GM19239 (cell line): ENCODE measurements around the gene GJC2.
"Not testable (repeated sequence)": the region's sequence is repeated elsewhere in the genome, so short reads cannot be mapped to it uniquely, and the experiment has no call there.

Experiments
- DNase-seq: peaks from one replicate; pipeline ENCODE4 v3.0.0; 2011; ENCODE audit warnings: low spot score; ENCODE audit not compliant: insufficient read length
- FAIRE-seq: peaks from 2 replicates; lab custom pipeline; 2011; peaks lifted over from hg19 to GRCh38; lab: Jason Lieb, UNC

Gene GJC2

DNA sequence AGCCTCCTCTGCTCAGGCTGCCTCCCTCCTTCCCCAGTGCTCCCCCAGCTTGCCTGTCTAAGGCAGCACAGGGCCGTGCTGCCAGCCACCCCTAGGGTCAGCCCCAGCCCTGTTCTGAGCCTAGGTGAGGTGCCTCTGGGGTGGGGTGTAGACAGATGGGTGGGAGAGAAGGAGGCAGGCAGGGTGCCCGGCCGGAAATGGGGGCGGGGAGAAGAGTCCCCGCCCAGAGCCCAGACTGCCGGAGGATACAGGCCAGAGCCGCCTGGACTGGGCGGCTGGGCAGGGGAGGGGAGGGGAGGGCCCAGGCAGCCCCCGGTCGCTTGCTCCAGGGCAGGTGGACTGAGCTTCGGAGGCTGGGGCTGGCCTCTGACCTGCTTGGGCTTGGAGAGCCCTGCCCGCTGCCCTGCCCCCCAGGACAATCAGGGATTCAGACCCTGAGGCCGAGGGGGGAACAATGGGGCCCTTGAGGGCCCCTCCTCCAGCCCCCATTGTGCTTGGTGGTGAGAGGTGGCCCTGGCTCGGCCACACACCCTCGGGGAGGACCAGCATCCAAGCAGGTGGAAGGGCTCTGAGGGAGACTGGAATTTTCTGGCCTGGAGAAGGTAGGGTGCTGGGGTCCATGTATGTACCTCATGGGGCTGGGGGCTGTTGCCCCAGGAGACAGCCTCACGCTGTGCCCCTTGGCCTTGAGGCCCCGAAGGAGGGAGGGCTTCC is at the start of gene GJC2:
Gene GJC2, plus strand, starts transcription at position 525 of the 714 bp plus-strand sequence. CDS start 7,829 bp downstream, outside the sequence.
- DNase-seq = no peak

DNA sequence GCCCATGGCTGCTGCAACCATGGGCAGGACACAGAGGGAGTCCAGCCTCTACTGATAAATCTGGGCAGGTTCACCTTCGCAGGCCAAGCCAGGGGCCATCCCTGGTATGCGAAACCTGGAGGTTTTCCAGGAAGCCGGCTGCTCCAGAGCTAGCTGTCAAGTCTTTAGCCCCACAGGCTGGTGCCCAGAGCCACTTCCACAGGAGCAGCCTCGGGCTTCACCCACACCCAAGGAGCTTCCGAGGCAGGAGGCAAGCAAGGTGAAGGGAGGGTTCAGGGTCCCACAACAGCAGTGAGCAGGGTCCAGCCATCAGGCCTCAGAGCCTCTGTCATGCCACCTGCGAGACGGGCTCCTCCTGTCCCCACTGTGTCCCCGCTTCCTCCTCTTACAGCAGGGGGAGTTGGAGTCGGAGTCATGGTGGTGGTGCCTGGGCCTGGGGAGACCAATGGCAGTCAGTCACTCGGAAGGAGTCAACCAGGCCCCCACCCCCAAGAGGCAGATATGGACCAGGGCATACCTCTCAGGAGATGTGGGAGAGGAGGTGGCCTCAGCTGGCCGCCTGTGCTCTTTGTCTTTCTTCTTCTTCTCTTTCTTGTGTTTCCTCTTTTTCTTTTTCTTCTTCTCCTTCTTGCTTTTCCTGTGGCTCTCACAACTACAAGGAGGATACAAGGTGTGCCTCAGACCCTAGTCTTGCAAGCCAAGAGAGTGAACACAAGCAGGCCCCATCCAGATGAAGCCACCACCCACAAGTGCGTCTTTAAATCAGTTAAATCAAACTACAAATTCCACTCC is 48.7 kb upstream of the GJC2 start:
- peak; percentile 40 for FAIRE-seq
- DNase-seq = no peak

More for the DNA sequence above, at the start of gene GJC2:
- FAIRE-seq = no peak

DNA sequence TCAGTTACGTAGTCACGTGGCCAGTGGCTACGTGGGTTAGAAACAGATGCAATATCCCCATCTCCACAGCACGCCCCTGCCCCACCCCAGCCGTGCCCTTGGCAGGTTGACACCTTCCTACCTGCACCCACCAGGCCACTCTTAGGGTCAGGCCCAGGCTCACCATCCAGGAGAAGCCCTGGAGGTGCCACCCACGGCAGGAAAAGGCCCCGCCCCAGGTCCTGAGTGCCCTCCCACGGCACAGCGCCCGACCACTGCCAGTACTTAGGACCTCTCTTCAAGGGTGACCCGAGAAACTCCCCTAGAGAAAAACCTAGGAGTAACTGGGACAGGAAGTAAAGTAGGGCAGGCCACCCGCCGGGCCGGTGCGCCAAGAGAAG is 48.1 kb upstream of the GJC2 start:
- no peak for FAIRE-seq
- no peak for DNase-seq

DNA sequence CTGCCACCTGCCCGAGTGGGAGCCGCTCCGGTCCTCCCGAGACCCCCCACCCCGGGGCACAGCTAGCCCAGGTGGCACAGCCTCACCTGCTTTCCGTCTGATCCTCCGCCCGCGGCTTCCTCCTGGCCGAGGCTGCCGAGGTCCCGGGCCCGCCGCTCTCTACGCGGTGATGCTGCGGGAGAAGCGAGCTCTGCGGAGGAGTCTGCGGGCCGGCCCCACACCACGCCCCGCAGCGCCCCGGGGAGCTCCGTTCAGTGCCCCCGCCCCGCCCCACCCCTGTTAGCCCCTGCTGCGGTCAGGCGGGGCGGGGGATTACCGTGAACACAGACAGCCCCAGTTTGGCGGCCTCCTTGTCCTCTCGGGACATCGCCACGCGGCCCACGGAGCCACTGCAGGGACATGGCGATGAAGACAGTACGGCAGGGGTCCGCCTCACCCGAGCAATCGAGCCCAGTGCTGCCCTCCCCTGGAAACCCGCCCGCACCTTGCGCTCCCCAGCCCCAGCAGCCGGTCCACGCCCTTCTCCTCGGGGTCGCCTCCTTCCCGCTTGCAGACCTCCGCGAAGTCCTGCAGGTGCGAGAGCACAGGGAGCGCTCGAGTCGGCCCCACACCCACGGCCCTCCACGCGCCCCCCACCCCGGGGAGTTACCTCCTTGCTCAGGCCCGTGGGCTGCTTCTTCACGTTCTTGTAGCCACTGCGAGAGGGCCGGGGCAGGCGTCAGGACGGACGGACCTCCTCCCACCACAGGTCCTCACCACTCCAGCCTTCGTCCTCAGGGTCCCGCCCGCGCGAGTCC is 47.5 kb upstream of the GJC2 start:
- DNase-seq (peak; percentile 53), FAIRE-seq (no peak)

DNA sequence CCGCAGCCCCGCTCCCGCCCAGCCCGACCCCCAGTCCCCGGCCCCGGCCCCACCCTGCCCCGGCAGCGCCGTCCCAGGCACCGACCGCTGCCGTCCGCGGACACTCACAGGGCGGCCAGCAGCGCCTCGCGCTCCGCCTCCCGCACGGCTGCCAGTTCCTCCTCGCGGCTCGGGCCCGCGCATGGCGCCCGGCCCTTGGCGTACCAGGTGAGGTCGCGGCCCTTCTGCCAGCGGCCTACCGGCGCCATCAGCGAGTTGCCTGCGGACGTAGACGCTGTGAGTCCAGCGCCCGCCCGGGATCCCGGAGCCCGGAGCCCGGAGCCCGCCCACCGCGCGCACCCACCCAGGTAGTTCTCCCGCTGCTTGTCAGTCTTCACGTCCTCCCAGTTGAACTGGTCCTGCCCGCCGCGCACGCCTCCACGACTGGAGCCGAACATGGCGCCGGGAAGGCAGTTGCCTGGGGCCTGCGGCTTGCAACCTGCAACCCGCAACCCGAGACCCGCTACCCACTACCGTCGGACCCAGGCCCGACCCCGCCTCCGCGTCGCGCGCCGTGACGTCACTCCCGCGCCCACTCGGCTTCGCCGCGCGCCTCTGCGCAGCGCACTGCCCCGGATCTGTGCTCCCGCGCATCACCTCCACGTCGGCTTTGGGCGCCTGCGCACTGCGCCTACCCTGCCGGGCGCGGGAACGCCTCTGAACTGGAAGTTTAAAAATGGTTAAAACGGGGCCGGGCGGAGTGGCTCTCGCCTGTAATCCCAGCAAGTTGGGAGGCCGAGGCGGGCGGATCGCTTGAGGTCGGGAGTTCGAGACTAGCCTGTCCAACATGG is 46.7 kb upstream of the GJC2 start, which contains the start of gene C1orf35:
Gene C1orf35, minus strand, starts transcription at position 535 of the 830 bp plus-strand sequence. Its CDS starts 98 bp downstream, at position 437.
- DNase-seq (peak; percentile 97), FAIRE-seq (peak; percentile 92)

DNA sequence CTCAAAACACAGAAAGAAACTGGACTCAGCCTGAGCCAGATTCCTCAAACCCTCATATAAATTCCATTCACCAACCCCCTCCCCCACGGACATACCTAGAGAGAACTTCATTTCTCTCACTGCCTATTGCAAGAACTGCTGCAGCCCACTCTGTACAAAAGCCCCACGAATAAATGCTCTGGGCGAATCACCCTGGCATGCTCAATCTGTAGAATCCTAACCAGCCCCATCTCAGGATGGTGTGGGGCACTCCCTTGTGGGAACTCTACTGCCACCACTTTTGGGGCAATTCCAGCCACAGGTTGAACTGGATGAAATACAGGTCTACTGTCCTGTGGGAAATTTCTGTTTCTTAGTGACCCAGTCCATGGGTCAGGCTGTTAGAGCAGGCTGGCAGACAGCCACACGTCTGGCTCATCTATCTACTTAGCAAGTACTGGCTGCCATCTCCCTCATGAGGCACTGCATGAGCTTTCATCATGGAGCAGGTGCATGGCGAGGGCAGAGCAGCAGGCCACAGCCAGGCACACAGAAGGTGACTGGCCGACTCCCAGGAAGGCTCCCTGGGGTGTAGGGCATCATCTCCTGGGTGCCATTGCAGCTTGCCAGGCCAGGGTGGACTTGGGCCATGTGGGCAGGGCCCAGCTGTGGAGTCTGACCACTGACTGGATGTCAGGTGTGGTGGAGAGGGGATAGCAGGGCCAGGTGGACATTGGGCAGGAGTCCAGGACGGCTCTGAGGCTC is 45.0 kb upstream of the GJC2 start:
- FAIRE-seq (no peak), DNase-seq (no peak)

DNA sequence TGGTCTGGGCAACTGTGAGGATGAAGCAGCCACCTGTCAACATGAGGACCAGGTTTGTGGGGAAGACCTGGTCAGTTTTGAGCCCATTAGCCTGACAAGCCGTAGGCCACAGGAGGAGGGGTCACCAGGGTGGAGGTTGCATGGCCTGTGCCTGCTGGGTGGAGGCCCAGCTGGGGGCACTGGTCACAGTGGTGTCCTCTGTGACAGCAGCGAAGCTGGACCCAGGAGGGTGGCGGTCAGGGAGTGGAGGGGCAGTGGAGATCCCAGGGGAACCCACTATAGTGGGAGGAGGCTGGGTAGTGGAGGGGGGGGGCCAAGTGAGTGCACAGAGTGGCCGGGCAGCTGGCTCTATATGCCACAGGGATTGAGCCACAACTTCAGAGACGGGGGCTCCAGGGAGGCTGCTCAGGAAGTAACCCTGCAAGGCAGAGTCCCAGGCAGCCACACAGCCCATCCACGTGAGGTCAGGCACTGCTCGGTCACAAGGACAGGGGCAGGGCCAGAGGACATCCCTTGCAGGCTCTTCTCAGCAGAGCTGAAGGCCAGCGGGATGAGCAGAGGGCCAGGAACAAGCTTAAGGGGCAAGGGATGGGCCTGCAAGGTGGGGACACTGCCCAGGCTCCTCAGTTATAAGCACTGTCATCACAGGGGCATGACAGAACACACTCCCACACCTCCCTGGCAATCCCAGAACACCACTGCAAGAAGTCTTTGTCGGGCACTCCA is 44.3 kb upstream of the GJC2 start:
- FAIRE-seq (no peak), DNase-seq (no peak)

DNA sequence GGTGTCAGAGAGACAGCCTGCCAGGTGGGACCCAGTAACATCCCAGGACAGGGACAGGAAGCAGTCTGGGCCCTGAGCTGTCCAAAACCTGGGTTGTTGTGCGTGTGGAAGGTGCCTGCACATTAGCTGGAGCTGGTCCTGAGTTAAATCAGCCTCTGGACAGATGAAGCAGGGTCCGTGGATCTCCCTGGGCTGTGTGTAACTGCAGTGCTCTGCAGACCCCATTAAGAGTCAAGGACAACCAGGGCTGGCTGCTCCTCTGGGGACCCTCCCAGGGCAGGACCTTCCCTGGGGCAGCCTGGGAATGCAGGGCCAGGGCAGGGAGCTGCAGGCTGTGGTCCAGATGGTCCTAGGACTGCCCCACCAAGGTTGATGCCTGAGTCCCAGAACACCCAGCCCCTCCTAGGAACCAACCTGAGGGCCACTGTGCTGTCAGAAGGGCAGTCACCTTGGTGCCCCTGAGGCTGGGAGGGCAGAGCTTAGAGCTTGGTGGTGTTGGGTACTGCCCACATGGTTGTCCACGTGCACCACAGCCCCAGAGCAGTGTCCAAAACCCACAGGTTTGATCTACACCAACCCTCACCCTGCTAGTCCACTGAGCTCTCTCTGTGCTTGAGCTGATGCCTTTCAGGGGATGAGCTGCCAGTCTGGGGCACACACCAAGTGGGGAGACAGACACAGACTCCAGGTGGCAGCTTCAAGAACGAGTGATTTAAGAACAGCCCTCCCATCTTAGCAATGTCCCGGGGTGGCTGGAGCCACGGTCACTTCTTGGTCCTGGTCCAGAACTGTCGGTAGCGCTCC is 43.5 kb upstream of the GJC2 start:
- DNase-seq (no peak), FAIRE-seq (no peak)

DNA sequence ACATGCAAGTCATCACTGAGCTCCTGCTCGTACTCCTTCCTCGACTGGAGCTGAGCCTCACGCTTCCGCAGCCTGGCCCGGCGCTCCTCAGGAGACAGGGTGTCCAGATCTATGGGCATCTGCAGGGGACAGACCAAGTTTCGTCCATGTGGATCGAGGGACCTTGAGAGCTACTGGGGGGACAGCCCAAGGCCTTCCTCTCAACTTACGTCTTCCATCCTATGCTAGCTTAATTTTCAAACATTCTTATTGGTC is 43.0 kb upstream of the GJC2 start:
- FAIRE-seq (no peak), DNase-seq (no peak)

DNA sequence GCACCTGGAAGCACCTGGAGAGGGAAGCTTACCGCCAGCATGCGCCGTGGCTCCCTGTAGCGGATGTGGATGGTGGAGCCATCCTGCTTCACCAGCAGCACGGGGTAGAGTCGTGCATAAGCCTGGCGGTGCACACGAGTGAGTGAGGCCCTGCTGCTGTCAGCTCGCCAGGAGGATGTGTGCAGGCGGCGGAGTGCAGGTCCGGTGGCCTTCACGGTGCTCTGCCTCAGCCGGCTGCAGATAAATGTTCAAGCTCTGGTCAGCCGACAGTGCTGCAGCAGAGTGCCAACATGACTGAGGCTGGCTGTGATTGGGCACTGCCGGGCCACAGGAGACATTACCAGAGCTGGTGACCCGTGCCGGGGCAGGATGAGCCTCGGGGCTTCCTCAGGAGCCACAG is 42.1 kb upstream of the GJC2 start:
- no peak for FAIRE-seq
- no peak for DNase-seq

DNA sequence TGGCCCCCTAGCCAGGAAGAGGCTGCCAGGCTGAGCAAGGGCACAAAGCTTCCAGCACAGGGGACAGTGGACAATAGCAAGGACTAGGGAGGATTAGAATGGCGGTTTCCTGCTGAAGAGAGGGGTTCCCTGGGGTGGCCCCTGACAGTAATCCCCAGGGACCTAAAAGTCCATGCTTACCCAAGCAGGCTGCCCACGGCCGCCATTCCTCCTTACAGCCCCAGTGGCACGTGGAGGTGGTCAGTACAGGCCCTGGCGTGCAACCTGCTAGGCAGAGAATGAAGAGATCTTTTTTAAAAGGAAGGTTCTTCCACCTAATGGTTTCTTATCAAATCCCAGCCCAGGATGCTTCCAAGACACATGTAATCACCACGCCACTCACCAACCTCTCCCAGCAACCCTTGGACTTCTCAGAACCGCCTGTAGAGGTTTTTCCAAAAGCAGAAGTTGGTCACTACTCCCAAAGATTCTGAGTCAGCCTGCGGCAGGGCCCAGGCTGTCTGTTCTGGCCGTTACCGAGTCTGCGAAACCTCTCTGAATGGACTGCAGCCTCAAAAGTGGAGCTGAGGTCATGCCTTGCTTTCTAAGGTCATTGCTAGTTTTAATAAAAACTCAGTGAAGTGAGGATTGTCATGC is 41.6 kb upstream of the GJC2 start:
- DNase-seq (no peak), FAIRE-seq (no peak)

DNA sequence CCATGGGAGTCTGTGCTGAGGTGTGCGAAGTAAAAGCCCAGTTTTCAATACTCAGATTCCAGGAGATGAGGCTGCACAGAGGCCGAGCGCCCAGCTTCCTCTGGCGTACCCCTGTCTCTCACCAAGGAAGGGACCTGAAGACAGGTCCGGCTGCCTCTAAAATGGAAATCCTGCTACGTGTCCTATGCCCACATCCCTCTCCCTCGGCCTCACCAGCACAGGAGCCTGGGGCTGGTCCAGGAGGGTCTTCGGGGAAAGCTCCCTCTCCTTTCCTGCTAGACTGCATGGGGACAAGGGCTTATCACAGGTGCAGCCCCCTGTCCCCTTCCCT is 41.0 kb upstream of the GJC2 start:
- FAIRE-seq (no peak), DNase-seq (no peak)

DNA sequence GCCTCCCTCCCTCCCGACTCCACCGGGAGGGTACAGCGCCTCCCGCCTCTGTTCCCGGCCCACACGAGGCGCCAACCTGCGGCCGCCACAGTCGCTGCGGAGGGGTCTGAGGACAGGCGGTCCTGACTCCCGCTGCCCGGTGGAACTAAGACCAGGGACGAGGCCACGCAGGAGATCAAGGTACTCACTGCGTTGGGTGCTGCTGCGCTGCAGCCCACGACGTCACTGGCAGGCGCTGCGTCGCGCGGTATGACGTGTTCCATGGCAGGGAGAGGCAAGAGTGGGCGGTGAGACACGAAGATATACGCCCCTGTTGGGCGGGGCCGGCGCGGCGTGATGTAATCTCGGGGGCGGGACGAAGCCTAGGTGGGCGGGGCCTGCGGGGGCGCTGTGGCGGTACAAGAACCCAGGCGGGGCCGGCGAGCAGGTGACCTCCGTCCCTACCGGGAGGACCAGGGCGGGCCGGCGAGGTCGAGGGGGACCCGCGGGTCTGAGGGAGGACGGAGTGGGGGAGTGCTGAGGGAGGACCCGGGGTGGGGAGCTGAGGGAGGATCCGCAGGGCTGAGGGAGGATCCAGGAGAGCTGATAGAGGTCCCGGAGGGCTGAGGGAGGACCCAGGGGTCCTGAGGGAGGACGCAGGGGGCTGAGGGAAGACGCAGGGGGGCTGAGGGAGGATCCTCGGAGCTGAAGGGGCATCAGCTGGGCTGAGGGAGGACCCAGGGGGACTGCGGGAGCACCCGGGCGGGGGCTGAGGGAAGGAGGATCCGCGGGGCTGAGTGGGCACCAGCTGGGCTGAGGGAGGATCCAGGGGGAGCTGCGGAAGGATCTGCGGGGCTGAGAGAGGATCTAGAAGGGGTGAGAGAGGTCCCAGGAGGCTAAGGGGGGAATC is 40.4 kb upstream of the GJC2 start, which contains the start of gene MRPL55:
Gene MRPL55, minus strand, starts transcription at position 227 of the 889 bp plus-strand sequence. CDS start 1,039 bp downstream, outside the sequence.
- FAIRE-seq (peak; percentile 97), DNase-seq (peak; percentile 95)

DNA sequence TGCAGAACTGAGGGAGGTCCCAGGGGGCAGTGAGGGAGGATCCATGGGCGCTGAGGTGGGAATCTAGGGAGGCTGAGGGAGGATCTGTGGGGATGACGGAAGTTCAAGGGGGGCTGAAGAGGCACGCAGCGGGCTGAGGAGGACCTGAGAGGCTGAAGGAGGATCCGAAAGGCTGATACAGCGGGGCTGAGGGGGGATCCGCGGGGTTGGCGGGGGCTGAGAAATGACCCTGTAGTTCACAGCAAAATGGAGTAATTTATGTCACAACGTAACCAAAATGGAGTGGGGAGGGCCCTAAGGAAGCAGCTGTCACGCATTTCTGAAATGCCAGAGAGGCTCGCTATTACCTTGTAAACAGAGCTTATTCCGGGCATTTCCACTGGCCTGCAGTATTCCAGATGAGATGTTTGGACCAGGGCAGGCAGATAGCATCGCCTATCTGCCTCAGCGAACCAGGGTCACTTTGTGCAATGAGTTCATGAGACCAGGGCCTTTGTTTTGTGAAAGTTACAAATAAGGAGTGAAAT is 39.7 kb upstream of the GJC2 start:
- FAIRE-seq (no peak), DNase-seq (no peak)

DNA sequence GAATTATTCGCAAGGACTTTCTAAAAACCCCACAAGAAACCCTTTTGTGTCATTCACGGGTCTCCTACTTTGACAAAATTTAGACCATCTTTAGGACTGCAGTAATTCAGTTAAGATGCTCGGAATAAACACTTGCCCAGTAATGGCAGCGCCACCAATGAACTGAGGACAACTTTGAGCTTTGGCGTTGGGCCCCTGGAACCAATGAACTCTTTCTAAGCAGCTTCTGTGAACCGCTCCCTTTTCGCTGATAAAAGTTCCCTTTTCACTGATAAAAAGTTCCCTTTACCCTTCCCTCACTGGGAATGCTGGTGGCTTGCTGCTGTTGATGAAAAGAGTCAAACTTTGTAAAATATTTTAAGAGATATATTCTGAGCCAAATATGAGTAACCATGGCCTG is 39.2 kb upstream of the GJC2 start:
- no peak for FAIRE-seq
- DNase-seq = no peak

DNA sequence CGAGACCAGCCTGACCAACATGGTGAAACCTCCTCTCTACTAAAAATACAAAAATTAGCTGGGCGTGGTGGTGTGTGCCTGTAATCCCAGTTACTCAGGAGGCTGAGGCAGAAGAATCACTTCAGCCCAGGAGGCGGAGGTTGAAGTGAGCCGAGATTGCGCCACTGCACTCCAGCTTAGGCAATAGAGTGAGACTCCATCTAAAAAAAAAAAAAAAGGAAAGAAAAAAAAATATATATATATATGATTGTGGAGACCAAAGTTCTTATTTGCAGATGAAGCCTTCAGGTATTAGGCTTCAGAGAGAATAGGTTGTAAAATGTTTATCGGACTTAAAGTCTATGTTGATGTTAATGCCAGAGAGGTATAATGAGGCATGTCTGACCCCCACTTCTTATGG is 38.4 kb upstream of the GJC2 start:
- not testable (repeated sequence) for DNase-seq, FAIRE-seq
